SK-N-SH (cell line): ENCODE data around the gene SGCE.

Source experiments
- CHD2 ChIP-seq: fragments of 150-350 bp; IDR thresholded peaks from 2 replicates; pipeline ENCODE4 v1.6.1; 2018; ENCODE audit warnings: low read length; ENCODE audit not compliant: partially characterized antibody
- ELF1 ChIP-seq: IDR thresholded peaks from 2 replicates; pipeline ENCODE4 v1.4.0; 2012
- EP300 ChIP-seq, 2 experiments: IDR thresholded peaks; 2 replicates each; pipeline versions ENCODE4 v1.4.0 to v1.6.1; 2012; ENCODE audit warnings: borderline replicate concordance in 1 of 2, low read depth in 1 of 2, low read length in 1 of 2
- NFIC ChIP-seq: IDR thresholded peaks from 2 replicates; pipeline ENCODE4 v1.4.0; 2012; ENCODE audit warnings: borderline replicate concordance
- POLR2AphosphoS5 ChIP-seq: IDR thresholded peaks from 2 replicates; pipeline ENCODE4 v1.6.1; 2012; ENCODE audit warnings: low read depth, low read length
- RAD21 ChIP-seq: IDR thresholded peaks from 2 replicates; pipeline ENCODE4 v1.6.1; 2012; ENCODE audit warnings: mild to moderate bottlenecking, low read length
- TAF1 ChIP-seq: IDR thresholded peaks from 2 replicates; pipeline ENCODE4 v1.6.1; 2012; ENCODE audit warnings: low read depth, mild to moderate bottlenecking, low read length, moderate library complexity, borderline replicate concordance
- YY1 ChIP-seq: IDR thresholded peaks from 2 replicates; pipeline ENCODE4 v1.4.0; 2012; ENCODE audit warnings: low read depth, mild to moderate bottlenecking
- TF ChIP-seq, protein P1 (sequence below): fragments of 200-600 bp; sonication (generic); IDR thresholded peaks from 2 replicates; pipeline ENCODE4 v1.6.1; 2017; ENCODE audit warnings: antibody characterized with exemption, mild to moderate bottlenecking, moderate library complexity

GRCh38 chr7:94588075-94588474 lies 67.9 kb downstream of the SGCE start:
- TF ChIP-seq YY1 (no peak), EP300 (IDR thresholded peaks at IDR 0.05; ENCODE audit: borderline replicate concordance in 1 of 2, low read depth in 1 of 2, low read length in 1 of 2) (no peak), RAD21 (no peak), TAF1 (no peak), NFIC (no peak), CHD2 (no peak), POLR2AphosphoS5 (no peak), ELF1 (no peak)
- TF ChIP-seq, protein P1, sequence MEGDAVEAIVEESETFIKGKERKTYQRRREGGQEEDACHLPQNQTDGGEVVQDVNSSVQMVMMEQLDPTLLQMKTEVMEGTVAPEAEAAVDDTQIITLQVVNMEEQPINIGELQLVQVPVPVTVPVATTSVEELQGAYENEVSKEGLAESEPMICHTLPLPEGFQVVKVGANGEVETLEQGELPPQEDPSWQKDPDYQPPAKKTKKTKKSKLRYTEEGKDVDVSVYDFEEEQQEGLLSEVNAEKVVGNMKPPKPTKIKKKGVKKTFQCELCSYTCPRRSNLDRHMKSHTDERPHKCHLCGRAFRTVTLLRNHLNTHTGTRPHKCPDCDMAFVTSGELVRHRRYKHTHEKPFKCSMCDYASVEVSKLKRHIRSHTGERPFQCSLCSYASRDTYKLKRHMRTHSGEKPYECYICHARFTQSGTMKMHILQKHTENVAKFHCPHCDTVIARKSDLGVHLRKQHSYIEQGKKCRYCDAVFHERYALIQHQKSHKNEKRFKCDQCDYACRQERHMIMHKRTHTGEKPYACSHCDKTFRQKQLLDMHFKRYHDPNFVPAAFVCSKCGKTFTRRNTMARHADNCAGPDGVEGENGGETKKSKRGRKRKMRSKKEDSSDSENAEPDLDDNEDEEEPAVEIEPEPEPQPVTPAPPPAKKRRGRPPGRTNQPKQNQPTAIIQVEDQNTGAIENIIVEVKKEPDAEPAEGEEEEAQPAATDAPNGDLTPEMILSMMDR: no peak
